ENCODE results near the gene B4GALNT4. TPM values are rescaled to one million over a fixed set of nuclear protein-coding genes. Genes with fewer than 3 reads are reported as not detected.

B4GALNT4 gene
- total and polyA plus RNA-seq, 2 of the 13 experiments (the other 11 are each of a cell fraction or from before 2014, with no cell fraction given): 30.5 to 50.1 TPM

- TF ChIP-seq E2F2 (CRISPR knock-in tag; IDR thresholded peaks at IDR 0.05; ENCODE audit: borderline replicate concordance) (no peak), NFYC (CRISPR knock-in tag; IDR thresholded peaks at IDR 0.05) (no peak), ZNF749 (CRISPR knock-in tag; IDR thresholded peaks at IDR 0.05; ENCODE audit: borderline replicate concordance) (no peak; the same call in 1 of the 2 replicates), NFATC3 (CRISPR knock-in tag; IDR thresholded peaks at IDR 0.05) (no peak), ZNF589 (CRISPR knock-in tag; conservative IDR thresholded peaks at IDR 0.05) (0 out of 2 replicates have a peak, but pooled peaks have one; percentile 60), ZNF460 (CRISPR knock-in tag; IDR thresholded peaks at IDR 0.05; ENCODE audit: borderline replicate concordance) (no peak), RBFOX2 (IDR thresholded peaks at IDR 0.05; ENCODE audit: low read depth, low read length) (peak; percentile 99), ZNF615 (CRISPR knock-in tag; IDR thresholded peaks at IDR 0.05; ENCODE audit: borderline replicate concordance) (0 out of 2 replicates have a peak, but pooled peaks have one; percentile 73), THAP7 (CRISPR knock-in tag; IDR thresholded peaks at IDR 0.05) (0 out of 2 replicates have a peak, but pooled peaks have one; percentile 3), ZNF740 (CRISPR knock-in tag; IDR thresholded peaks at IDR 0.05) (peak; percentile 96), ZBTB38 (CRISPR knock-in tag; IDR thresholded peaks at IDR 0.05) (peak; percentile 5; the same call in 1 of the 2 replicates), MIXL1 (CRISPR knock-in tag; IDR thresholded peaks at IDR 0.05) (0 out of 2 replicates have a peak, but pooled peaks have one; percentile 19), ZNF432 (CRISPR knock-in tag; IDR thresholded peaks at IDR 0.05; ENCODE audit: borderline replicate concordance) (no peak), TFAP4 (IDR thresholded peaks at IDR 0.05; ENCODE audit: borderline replicate concordance, low read depth) (peak; percentile 79), CBX5 (CRISPR knock-in tag; IDR thresholded peaks at IDR 0.05; ENCODE audit: borderline replicate concordance) (no peak; the same call in 1 of the 2 replicates), ZSCAN20 (CRISPR knock-in tag; IDR thresholded peaks at IDR 0.05; ENCODE audit: borderline replicate concordance) (no peak), ZNF720 (CRISPR knock-in tag; IDR thresholded peaks at IDR 0.05) (no peak), PHF21A (CRISPR knock-in tag; IDR thresholded peaks at IDR 0.05) (peak; percentile 56), MYNN (CRISPR knock-in tag; IDR thresholded peaks at IDR 0.05; ENCODE audit: low read depth) (no peak), ZNF550 (CRISPR knock-in tag; IDR thresholded peaks at IDR 0.05; ENCODE audit: borderline replicate concordance) (no peak), ARID2 (CRISPR knock-in tag; IDR thresholded peaks at IDR 0.05; ENCODE audit: borderline replicate concordance) (no peak), CREB1 (IDR thresholded peaks at IDR 0.05) (peak; percentile 50; the same call in 1 of the 2 replicates), CREB1 (CRISPR knock-in tag; IDR thresholded peaks at IDR 0.05) (peak; percentile 76; the same call in 1 of the 2 replicates), FOXC1 (CRISPR knock-in tag; IDR thresholded peaks at IDR 0.05; ENCODE audit: borderline replicate concordance) (peak; percentile 29; the same call in 1 of the 2 replicates), LCORL (IDR thresholded peaks at IDR 0.05) (no peak), LCORL (CRISPR knock-in tag; IDR thresholded peaks at IDR 0.05) (peak; percentile 86), PAF1 (CRISPR knock-in tag; IDR thresholded peaks at IDR 0.05) (no peak), ZNF225 (CRISPR knock-in tag; IDR thresholded peaks at IDR 0.05) (no peak), KLF6 (CRISPR knock-in tag; IDR thresholded peaks at IDR 0.05) (peak; percentile 63; the same call in 1 of the 2 replicates)
Measured at GRCh38 chr11:355581-356458, 13.5 kb upstream of the B4GALNT4 start (continued).
